ENCODE data around the gene APOBR. TPM values are rescaled to one million over a fixed set of nuclear protein-coding genes. Genes with fewer than 3 reads are reported as not detected.
"Not testable (repeated sequence)": the region's sequence is repeated elsewhere in the genome, so short reads cannot be mapped to it uniquely, and the experiment has no call there.

The APOBR gene
- total RNA-seq, 2 experiments from 2014 or later, result 23.9 to 26.1 TPM

DNA sequence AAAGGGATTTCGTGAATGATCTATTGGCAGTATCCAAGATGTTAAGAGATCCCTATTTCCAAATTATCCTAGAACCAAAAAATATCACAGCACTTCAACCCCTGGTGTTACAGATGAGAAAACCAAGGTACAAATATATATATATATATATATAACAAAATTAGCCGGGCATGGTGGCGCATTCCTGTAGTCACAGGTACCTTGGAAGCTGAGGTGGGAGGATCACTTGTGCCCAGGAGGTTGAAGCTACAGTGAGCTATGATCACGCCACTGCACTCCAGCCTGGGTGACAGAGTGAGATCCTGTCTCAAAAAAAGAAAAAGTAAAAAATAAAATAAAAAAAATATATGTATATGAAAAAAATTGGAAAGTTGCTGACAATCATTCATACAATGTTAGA lies 1.9 kb upstream of the APOBR start:
- DNase-seq, result no peak
- H3K36me3 Mint-ChIP-seq, result peaks cover 29% of the 10 kb centered on the region
- peaks cover 43% of the 10 kb centered on the region for H3K4me1 Mint-ChIP-seq

GRCh38 chr16:28495098-28495793 lies 803 bp downstream of the APOBR start:
- POLR2A ChIA-PET, result interaction anchor here (0.6 to 2.1 kb wide), 5 partner anchors 10 to 328 kb away, joined by 3 to 10 read pairs (median 9); partner anchors contain the start of genes ATXN2L and SGF29
- peaks cover 23% of the 10 kb centered on the region for H3K36me3 Mint-ChIP-seq
- peak overlapping the region; percentile 96 for H3K27ac Mint-ChIP-seq
- H3K4me3 Mint-ChIP-seq, result peak overlapping the region; percentile 97
- ATAC-seq (ENCODE audit: low read depth) (no peak), DNase-seq (peak; percentile 51)
- no peaks in the 10 kb centered on the region for H3K9me3 Mint-ChIP-seq
- H3K4me1 Mint-ChIP-seq, result peaks cover 42% of the 10 kb centered on the region
- no peaks in the 10 kb centered on the region for H3K27me3 Mint-ChIP-seq

More for the DNA sequence above, 1.9 kb upstream of the APOBR start:
- no peaks in the 10 kb centered on the region for H3K27me3 Mint-ChIP-seq
- H3K27ac Mint-ChIP-seq, result peak overlapping the region; percentile 99
- H3K4me3 Mint-ChIP-seq, result peak overlapping the region; percentile 97
- no peak for ATAC-seq (ENCODE audit: low read depth)
- no peaks in the 10 kb centered on the region for H3K9me3 Mint-ChIP-seq
- POLR2A ChIA-PET, result interaction anchor here (0.9 to 1.0 kb wide), 2 partner anchors 11 to 371 kb away, joined by 3 to 6 read pairs; partner anchors contain the start of gene SH2B1

GRCh38 chr16:28495795-28496749 lies 1.6 kb downstream of the APOBR start:
- peak overlapping the region; percentile 96 for H3K27ac Mint-ChIP-seq
- ATAC-seq (ENCODE audit: low read depth) (no peak), DNase-seq (no peak)
- H3K9me3 Mint-ChIP-seq, result no peaks in the 10 kb centered on the region
- peaks cover 23% of the 10 kb centered on the region for H3K36me3 Mint-ChIP-seq
- POLR2A ChIA-PET, result interaction anchor here (0.6 to 2.1 kb wide), 3 partner anchors 11 to 327 kb away, joined by 3 to 9 read pairs (median 4); partner anchors contain the start of gene ATXN2L
- H3K27me3 Mint-ChIP-seq, result no peaks in the 10 kb centered on the region
- H3K4me3 Mint-ChIP-seq, result peak overlapping the region; percentile 97
- peaks cover 42% of the 10 kb centered on the region for H3K4me1 Mint-ChIP-seq

GRCh38 chr16:28496844-28497243 lies 2.4 kb downstream of the APOBR start:
- Mint-ChIP-seq H3K27me3 (no peaks in the 10 kb centered on the region), H3K9me3 (no peaks in the 10 kb centered on the region), H3K4me1 (peaks cover 42% of the 10 kb centered on the region), H3K36me3 (peaks cover 20% of the 10 kb centered on the region), H3K27ac (peak overlapping the region; percentile 96), H3K4me3 (peak overlapping the region; percentile 97)
- POLR2A ChIA-PET, result interaction anchor here (0.5 kb wide), 1 partner anchor 342 kb away, joined by 3 read pairs; no protein-coding TSS in a partner anchor
- DNase-seq (no peak), ATAC-seq (ENCODE audit: low read depth) (no peak)

GRCh38 chr16:28497386-28497785 lies 2.9 kb downstream of the APOBR start:
- DNase-seq, result no peak
- Mint-ChIP-seq H3K4me1 (peaks cover 42% of the 10 kb centered on the region), H3K27me3 (no peaks in the 10 kb centered on the region), H3K9me3 (no peaks in the 10 kb centered on the region), H3K36me3 (peaks cover 20% of the 10 kb centered on the region), H3K4me3 (peak overlapping the region; percentile 97), H3K27ac (peak overlapping the region; percentile 96)
- POLR2A ChIA-PET, result interaction anchor here (0.5 kb wide), 1 partner anchor 342 kb away, joined by 3 read pairs; no protein-coding TSS in a partner anchor
- no peak for ATAC-seq (ENCODE audit: low read depth)

DNA sequence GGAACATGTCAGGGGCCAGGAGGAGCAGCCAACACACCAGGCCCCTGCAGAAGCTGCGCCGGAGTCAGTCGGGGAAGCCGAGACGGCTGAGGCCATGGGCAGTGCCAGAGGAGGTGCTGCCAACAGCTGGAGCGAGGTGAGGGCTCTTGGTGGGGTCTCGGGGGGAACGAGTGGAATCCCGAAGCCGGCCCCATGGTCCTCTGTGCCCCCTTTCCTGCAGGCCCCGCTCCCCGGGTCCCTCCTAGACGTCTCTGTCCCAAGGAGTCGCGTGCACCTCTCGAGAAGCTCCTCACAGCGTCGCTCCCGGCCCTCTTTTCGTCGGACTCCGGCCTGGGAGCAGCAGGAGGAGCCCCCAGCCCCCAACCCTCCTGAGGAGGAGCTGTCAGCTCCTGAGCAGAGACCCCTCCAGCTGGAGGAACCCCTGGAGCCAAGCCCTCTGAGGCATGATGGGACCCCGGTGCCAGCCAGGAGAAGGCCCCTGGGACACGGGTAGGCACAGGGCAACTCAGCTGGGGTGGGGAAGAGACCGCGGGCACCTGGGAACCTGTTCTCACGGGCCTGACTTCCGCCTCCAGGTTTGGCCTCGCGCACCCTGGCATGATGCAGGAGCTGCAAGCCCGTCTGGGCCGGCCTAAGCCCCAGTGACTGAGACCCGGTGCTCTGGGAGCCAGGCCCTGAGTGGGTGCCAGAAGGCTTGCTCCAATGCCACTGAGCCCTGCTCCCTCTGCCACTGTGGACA lies 3.6 kb downstream of the APOBR start:
- no peaks in the 10 kb centered on the region for H3K9me3 Mint-ChIP-seq
- peaks cover 39% of the 10 kb centered on the region for H3K4me1 Mint-ChIP-seq
- POLR2A ChIA-PET, result no interaction called here
- H3K27ac Mint-ChIP-seq, result no peak overlapping the region
- H3K27me3 Mint-ChIP-seq, result no peaks in the 10 kb centered on the region
- H3K36me3 Mint-ChIP-seq, result peaks cover 20% of the 10 kb centered on the region
- DNase-seq, result no peak
- no peak overlapping the region for H3K4me3 Mint-ChIP-seq
- no peak for ATAC-seq (ENCODE audit: low read depth)

GRCh38 chr16:28498666-28499381 lies 4.4 kb downstream of the APOBR start:
- no peaks in the 10 kb centered on the region for H3K9me3 Mint-ChIP-seq
- POLR2A ChIA-PET, result interaction anchor here (0.6 kb wide), 1 partner anchor 11 kb away, joined by 4 read pairs; no protein-coding TSS in a partner anchor
- ATAC-seq (ENCODE audit: low read depth), result no peak
- no peak for DNase-seq
- H3K27me3 Mint-ChIP-seq, result no peaks in the 10 kb centered on the region
- H3K36me3 Mint-ChIP-seq, result peaks cover 20% of the 10 kb centered on the region
- H3K27ac Mint-ChIP-seq, result peak overlapping the region; percentile 17
- H3K4me1 Mint-ChIP-seq, result peaks cover 35% of the 10 kb centered on the region
- no peak overlapping the region for H3K4me3 Mint-ChIP-seq

DNA sequence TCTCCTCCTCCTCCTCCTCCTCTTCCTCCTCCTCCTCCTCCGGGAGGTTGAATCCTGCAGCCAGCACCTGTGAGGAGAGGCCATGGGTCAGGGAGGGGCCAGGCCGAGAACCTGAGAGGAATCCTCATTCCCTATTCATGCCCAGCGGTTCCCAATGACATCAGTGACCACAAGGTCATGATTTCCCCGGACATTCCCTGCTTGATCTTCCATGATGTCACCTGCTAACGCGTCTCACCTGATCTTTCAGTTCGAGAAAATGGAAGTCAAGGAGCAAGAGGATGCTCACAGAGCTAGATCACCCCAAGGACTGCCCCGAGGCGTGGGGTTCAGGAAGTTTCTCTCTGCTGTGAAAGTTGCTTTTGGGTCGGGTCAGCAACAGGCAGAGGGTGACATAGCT lies 5.4 kb downstream of the APOBR start:
- POLR2A ChIA-PET, result no interaction called here
- H3K36me3 Mint-ChIP-seq, result peaks cover 20% of the 10 kb centered on the region
- H3K4me1 Mint-ChIP-seq, result peaks cover 28% of the 10 kb centered on the region
- ATAC-seq (ENCODE audit: low read depth) (no peak), DNase-seq (no peak)
- H3K27me3 Mint-ChIP-seq, result no peaks in the 10 kb centered on the region
- no peaks in the 10 kb centered on the region for H3K9me3 Mint-ChIP-seq
- H3K4me3 Mint-ChIP-seq, result no peak overlapping the region
- peak overlapping the region; percentile 43 for H3K27ac Mint-ChIP-seq

GRCh38 chr16:28500476-28501180 lies 6.2 kb downstream of the APOBR start:
- ATAC-seq (ENCODE audit: low read depth); POLR2A ChIA-PET; H3K9me3 Mint-ChIP-seq; H3K4me3 Mint-ChIP-seq; DNase-seq; H3K27me3 Mint-ChIP-seq; H3K27ac Mint-ChIP-seq: not testable (repeated sequence)
- Mint-ChIP-seq H3K4me1 (peaks cover 21% of the 10 kb centered on the region), H3K36me3 (peaks cover 20% of the 10 kb centered on the region)

DNA sequence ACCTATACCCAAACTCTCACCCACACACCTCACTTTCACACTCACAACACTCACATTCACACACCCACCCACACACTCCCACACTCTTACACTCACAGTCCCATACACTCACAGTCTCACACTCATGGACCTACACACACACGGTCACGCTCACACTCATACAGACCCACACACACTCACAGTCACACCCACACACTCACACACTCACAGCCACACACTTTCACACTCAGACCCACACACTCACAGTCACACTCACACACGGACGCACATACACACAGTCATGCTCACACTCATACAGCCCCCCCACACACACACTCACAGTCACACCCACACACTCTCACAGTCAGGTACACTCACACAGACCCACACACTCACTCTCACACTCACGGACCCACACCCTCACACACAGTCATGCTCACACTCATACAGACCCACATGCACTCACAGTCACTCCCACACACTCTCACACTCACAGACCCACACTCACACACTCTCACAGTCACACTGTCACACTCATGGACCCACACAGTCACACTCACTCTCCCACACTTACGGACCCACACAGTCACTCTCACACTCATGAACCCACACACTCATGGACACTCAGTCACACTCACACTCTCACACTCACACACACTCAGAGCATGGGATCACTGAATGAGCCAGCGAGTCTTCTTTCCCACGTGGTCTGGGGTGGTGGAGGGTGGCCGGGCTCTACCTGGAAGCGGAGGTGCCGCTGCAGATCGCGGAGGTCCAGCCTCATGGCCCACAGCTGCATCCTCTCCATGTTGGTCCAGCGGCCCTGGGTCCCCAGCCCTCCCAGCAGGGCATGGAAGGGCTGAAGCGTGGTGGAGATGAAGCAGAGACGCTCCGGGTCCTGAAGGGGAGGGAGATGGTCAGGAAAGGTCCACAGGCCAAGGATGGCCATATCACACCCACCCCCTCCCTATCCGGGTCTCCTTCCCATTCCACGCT lies 7.1 kb downstream of the APOBR start:
- Mint-ChIP-seq H3K27ac (no peak overlapping the region), H3K4me3 (no peak overlapping the region), H3K4me1 (peaks cover 14% of the 10 kb centered on the region), H3K36me3 (peaks cover 16% of the 10 kb centered on the region), H3K9me3 (no peaks in the 10 kb centered on the region), H3K27me3 (no peaks in the 10 kb centered on the region)
- POLR2A ChIA-PET, result no interaction called here
- DNase-seq (no peak), ATAC-seq (ENCODE audit: low read depth) (no peak)

DNA sequence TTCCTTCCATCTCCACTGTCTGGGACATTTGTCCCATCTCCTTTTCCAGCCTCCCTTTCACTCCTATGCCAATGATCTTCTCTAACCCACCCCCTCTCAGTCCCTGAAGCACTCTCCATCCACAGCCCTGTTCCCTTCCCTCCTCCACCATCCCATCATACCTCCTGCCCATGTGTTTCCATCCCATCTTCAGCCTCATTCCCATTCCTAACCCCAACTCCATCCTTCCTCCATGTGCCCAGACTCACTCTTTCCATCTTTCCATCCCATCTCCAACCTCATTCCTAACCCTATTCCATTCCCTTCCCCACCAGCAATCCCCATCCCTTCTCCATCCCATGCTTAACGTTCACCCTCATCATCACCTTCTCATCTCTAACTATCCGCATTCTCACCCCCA lies 7.8 kb downstream of the APOBR start:
- no peak overlapping the region for H3K4me3 Mint-ChIP-seq

More for the DNA sequence above, 7.8 kb downstream of the APOBR start:
- H3K4me1 Mint-ChIP-seq, result peaks cover 10% of the 10 kb centered on the region
- ATAC-seq (ENCODE audit: low read depth) (no peak), DNase-seq (no peak)
- H3K27me3 Mint-ChIP-seq, result no peaks in the 10 kb centered on the region
- H3K27ac Mint-ChIP-seq, result no peak overlapping the region
- H3K36me3 Mint-ChIP-seq, result peaks cover 10% of the 10 kb centered on the region
- POLR2A ChIA-PET, result no interaction called here
- H3K9me3 Mint-ChIP-seq, result no peaks in the 10 kb centered on the region

Data from activated naive CD8-positive, alpha-beta T cell treated with anti-CD3 and anti-CD28 coated beads, Interleukin-2, amount 10 ng/mL, durations not matched to agents 7 days and 5 days (primary cell).